A673 (cell line): ENCODE measurements around the gene DUOXA1.

Experiments
- EZH2 ChIP-seq: fragments of 200-600 bp; sonication (generic); IDR thresholded peaks from 2 replicates; pipeline ENCODE4 v1.6.1; 2017; ENCODE audit warnings: borderline replicate concordance, low read depth, mild to moderate bottlenecking, mixed read lengths, antibody characterized with exemption, low read length; ENCODE audit not compliant: poor library complexity, severe bottlenecking
- TF ChIP-seq, protein P1 (sequence below): fragments of 300-800, 200-600 bp; sonication (generic); conservative IDR thresholded peaks from 2 replicates; pipeline ENCODE4 v1.5.1; 2017; ENCODE audit warnings: low read depth, mild to moderate bottlenecking, antibody characterized with exemption, low read length, moderate library complexity, mixed read lengths

DNA sequence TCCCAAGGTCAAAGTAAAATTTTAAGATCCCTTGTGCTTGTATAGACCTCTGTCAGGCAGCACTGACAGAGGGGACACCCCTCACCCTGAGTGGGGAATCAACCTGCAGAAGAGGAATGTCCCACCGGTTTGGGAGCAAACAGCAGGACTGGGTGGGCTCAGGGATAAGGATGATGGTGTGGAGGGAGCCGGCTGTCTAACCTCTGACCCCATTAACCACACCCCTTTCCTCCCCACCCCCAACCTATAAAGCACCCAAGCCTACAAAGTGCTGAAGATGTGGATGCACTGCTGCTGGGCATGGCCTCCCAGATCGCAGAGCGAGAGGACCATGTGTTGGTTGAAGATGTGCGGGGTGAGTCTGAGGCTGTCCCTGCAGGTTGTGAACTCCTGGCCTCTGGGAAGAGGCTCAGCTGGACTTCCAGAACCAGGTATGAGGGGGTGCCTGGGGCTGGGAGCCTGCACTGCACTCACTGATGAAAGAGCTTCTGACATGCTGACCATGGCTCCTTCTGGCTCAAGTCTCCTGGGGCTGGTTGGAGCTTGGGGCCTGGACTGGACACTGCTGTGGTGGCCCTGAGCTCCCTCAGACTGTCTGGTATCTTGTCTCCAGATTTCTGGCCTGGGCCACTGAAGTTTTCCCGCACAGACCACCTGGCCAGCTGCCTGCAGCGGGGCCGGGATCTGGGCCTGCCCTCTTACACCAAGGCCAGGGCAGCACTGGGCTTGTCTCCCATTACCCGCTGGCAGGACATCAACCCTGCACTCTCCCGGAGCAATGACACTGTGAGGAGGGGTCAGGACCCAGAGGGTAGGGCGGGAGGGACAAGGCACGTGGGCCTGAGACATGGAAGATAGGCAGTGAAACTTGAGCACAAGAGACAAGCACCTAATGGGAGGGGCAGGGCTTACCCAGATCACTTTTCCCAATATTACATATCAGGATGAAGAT is 9.4 kb upstream of the DUOXA1 start:
- TF ChIP-seq, protein P1, sequence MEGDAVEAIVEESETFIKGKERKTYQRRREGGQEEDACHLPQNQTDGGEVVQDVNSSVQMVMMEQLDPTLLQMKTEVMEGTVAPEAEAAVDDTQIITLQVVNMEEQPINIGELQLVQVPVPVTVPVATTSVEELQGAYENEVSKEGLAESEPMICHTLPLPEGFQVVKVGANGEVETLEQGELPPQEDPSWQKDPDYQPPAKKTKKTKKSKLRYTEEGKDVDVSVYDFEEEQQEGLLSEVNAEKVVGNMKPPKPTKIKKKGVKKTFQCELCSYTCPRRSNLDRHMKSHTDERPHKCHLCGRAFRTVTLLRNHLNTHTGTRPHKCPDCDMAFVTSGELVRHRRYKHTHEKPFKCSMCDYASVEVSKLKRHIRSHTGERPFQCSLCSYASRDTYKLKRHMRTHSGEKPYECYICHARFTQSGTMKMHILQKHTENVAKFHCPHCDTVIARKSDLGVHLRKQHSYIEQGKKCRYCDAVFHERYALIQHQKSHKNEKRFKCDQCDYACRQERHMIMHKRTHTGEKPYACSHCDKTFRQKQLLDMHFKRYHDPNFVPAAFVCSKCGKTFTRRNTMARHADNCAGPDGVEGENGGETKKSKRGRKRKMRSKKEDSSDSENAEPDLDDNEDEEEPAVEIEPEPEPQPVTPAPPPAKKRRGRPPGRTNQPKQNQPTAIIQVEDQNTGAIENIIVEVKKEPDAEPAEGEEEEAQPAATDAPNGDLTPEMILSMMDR: no peak
- TF ChIP-seq EZH2: no peak
